Adrenal gland (tissue), 5 donors: Measurements from ENCODE around the gene NMRK1.

Source experiments
- CTCF ChIP-seq, 6 experiments: fragments of 450-650 bp in 4 of 6; fragments of 200-600 bp in 2 of 6; sonication (generic) in 1 of 6; IDR thresholded peaks; 1 replicate in 5 of 6; 2 replicates in 1 of 6; pipeline versions ENCODE4 v1.5.1 to v1.8.0; 2016 to 2021; ENCODE audit warnings: antibody characterized with exemption in 6 of 6, mild to moderate bottlenecking in 2 of 6, moderate library complexity in 1 of 6
- POLR2A ChIP-seq, 2 donors: fragments of 450-650 bp; IDR thresholded peaks; one replicate each; pipeline ENCODE4 v1.6.1; 2017; ENCODE audit warnings: antibody characterized with exemption in 2 of 2, mild to moderate bottlenecking in 2 of 2, moderate library complexity in 1 of 2
- donor health status: DM: no; HTN: no; CAD: no.

DNA sequence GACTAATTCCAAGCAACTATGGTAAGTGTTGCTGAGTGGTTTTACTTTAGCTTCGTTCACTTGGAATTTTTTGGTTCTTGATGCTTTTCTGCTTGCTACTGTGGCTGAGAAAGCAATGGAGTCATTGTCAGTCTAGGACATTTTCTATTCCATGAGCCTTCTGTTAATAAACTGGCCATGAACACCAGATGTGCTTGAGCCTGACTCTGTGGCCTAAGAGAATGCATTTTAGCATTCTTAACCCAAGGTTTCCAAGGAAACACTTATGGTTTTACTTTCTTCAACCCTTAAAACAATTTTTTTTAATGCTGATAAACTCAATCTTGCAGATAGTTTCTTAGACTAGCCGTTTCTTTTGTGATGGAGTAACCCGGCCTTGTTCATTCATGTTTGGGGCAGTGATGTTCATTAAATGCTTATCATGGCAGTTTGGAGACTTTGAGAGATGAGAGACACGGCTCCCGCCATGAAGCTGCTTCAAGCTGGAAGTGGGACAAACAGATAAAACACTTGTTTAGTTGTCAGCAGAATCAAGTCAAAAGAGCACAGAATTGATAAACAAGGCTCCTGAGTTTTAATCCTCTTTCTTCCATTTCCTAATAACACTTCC lies 42.8 kb upstream of the NMRK1 start:
- TF ChIP-seq CTCF (IDR thresholded peaks at IDR 0.05) (no peak), POLR2A (IDR thresholded peaks at IDR 0.05) (no peak)
